HepG2 (cell line): ENCODE results near the gene SPTBN5. TPM values are rescaled to one million over a fixed set of nuclear protein-coding genes. Genes with fewer than 3 reads are reported as not detected.

ENCODE experiments used
- ATAC-seq: fragments of 200-7000 bp; cut with Tn5 transposase; 3 replicates; pipeline ENCODE4 v1.9.1; 2020; ENCODE audit warnings: mild to moderate bottlenecking, moderate library complexity
- BruUV-seq: library from RNA; stranded (reverse); fragments of 400-500 nt; replicated peaks from 2 replicates; lab custom pipeline; 2021; lab: Mats Ljungman, UMichigan
- CTCF ChIA-PET: fragments of 300-600 bp; formaldehyde crosslinking; extraction: SDS; loops from one replicate; lab custom pipeline; 2021; ENCODE audit warnings: low total read pairs, inconsistent platforms, low intra/inter-chr PET ratio; lab: Yijun Ruan, JAX
- POLR2A ChIA-PET: fragments of 350-600 bp; sonication (Branson Sonifier 250); formaldehyde crosslinking; loops from one replicate; lab custom pipeline; 2020; ENCODE audit warnings: antibody characterized with exemption, inconsistent platforms; lab: Yijun Ruan, JAX
- DNase-seq: peaks from one replicate; pipeline ENCODE4 v3.0.0-alpha.2; 2015; ENCODE audit warnings: low spot score
- FAIRE-seq: peaks from 3 replicates; lab custom pipeline; 2011; peaks lifted over from hg19 to GRCh38; lab: Jason Lieb, UNC
- H2AFZ ChIP-seq: one replicate; pipeline ENCODE4 v1.6.1; 2011; ENCODE audit warnings: low read length, inconsistent platforms
- H3K27ac ChIP-seq: fragments of 300-600 bp; 3 replicates; pipeline ENCODE4 v1.8.0; 2011; ENCODE audit warnings: mixed run types, mild to moderate bottlenecking, mixed read lengths, low read length, inconsistent platforms; ENCODE audit not compliant: insufficient read depth; ENCODE audit errors: extremely low read length
- H3K27me3 ChIP-seq, 2 experiments: fragments of 200-600 bp in 1 of 2; 2 replicates in 1 of 2; 3 replicates in 1 of 2; pipeline versions ENCODE4 v1.6.0 to v1.8.0; 2011; ENCODE audit warnings: low read length in 2 of 2, mild to moderate bottlenecking in 2 of 2, moderate library complexity in 2 of 2, inconsistent platforms in 1 of 2; ENCODE audit not compliant: insufficient read depth in 2 of 2, control insufficient read depth in 1 of 2
- H3K36me3 ChIP-seq, 2 experiments: fragments of 200-600 bp in 1 of 2; replicated peaks in 1 of 2; 2 replicates in 1 of 2; 3 replicates in 1 of 2; pipeline versions ENCODE4 v1.5.1 to v1.8.0; 2011; ENCODE audit warnings: low read length in 2 of 2, inconsistent platforms in 1 of 2; ENCODE audit not compliant: insufficient read depth in 2 of 2, control insufficient read depth in 1 of 2
- H3K4me1 ChIP-seq: 2 replicates; pipeline ENCODE4 v1.5.1; 2012; ENCODE audit warnings: low read length, inconsistent platforms; ENCODE audit not compliant: insufficient read depth
- H3K4me2 ChIP-seq: 2 replicates; pipeline ENCODE4 v1.6.0; 2011; ENCODE audit warnings: low read depth, low read length, inconsistent platforms
- H3K4me3 ChIP-seq, 3 experiments: fragments of 200-600 bp in 1 of 3; sonication (generic), shearing (Covaris generic) in 1 of 3; replicated peaks in 1 of 3; 2 replicates each; pipeline ENCODE4 v1.5.1; 2011 to 2016; ENCODE audit warnings: low read length in 3 of 3, inconsistent platforms in 2 of 3, low read depth in 2 of 3, mild to moderate bottlenecking in 2 of 3, control low read depth in 1 of 3, mixed read lengths in 1 of 3; ENCODE audit not compliant: insufficient read depth in 1 of 3
- H3K79me2 ChIP-seq: one replicate; pipeline ENCODE4 v1.6.1; 2011; ENCODE audit warnings: low read length, inconsistent platforms; ENCODE audit not compliant: insufficient read depth
- H3K9ac ChIP-seq: 2 replicates; pipeline ENCODE4 v1.6.0; 2011; ENCODE audit warnings: mild to moderate bottlenecking, low read depth, low read length, inconsistent platforms; ENCODE audit not compliant: insufficient read depth
- H3K9me3 ChIP-seq: 2 replicates; pipeline ENCODE4 v1.5.1; 2012; ENCODE audit warnings: mild to moderate bottlenecking, low read length
- H4K20me1 ChIP-seq: 2 replicates; pipeline ENCODE4 v1.6.0; 2011; ENCODE audit warnings: inconsistent platforms, mild to moderate bottlenecking, low read length, moderate library complexity; ENCODE audit not compliant: insufficient read depth
- BCL6 ChIP-seq: IDR thresholded peaks from 2 replicates; pipeline ENCODE4 v1.6.1; 2016; ENCODE audit warnings: missing genetic modification reagents, missing compliant biosample characterization
- CBX5 ChIP-seq: sonication (generic); formaldehyde crosslinking; IDR thresholded peaks from 2 replicates; pipeline ENCODE4 v1.4.0; 2020; ENCODE audit warnings: missing genetic modification reagents, borderline replicate concordance
- DMAP1 ChIP-seq: IDR thresholded peaks from 2 replicates; pipeline ENCODE4 v1.6.1; 2016
- HES4 ChIP-seq: sonication (generic); formaldehyde crosslinking; IDR thresholded peaks from 2 replicates; pipeline ENCODE4 v1.9.0; 2021; ENCODE audit warnings: mild to moderate bottlenecking, missing genetic modification reagents, borderline replicate concordance
- MAFF ChIP-seq: IDR thresholded peaks from 2 replicates; pipeline ENCODE4 v1.6.1; 2011; ENCODE audit warnings: low read depth, low read length, improper control_type of control experiment
- MEF2D ChIP-seq: sonication (generic); formaldehyde crosslinking; IDR thresholded peaks from 2 replicates; pipeline ENCODE4 v1.5.1; 2020; ENCODE audit warnings: mild to moderate bottlenecking, missing genetic modification reagents
- NCOA5 ChIP-seq: sonication (generic); formaldehyde crosslinking; IDR thresholded peaks from 2 replicates; pipeline ENCODE4 v1.4.0; 2020; ENCODE audit warnings: missing genetic modification reagents
- NFKBIZ ChIP-seq: IDR thresholded peaks from 2 replicates; pipeline ENCODE4 v1.6.1; 2018; ENCODE audit warnings: missing genetic modification reagents, missing compliant biosample characterization
- RFXANK ChIP-seq: IDR thresholded peaks from 2 replicates; pipeline ENCODE4 v1.6.1; 2016
- TAF15 ChIP-seq: fragments of 200-400 bp; formaldehyde crosslinking; IDR thresholded peaks from one replicate; pipeline ENCODE4 v1.6.1; 2018; ENCODE audit warnings: mild to moderate bottlenecking, low read depth, low read length; ENCODE audit not compliant: poor library complexity, severe bottlenecking
- ZNF225 ChIP-seq: sonication (generic); formaldehyde crosslinking; IDR thresholded peaks from 2 replicates; pipeline ENCODE4 v1.4.0; 2020; ENCODE audit warnings: mild to moderate bottlenecking, missing genetic modification reagents
- ZNF83 ChIP-seq: sonication (generic); formaldehyde crosslinking; IDR thresholded peaks from 2 replicates; pipeline ENCODE4 v1.4.0; 2020; ENCODE audit warnings: missing genetic modification reagents, mild to moderate bottlenecking, borderline replicate concordance
- ZNF891 ChIP-seq: sonication (generic); formaldehyde crosslinking; IDR thresholded peaks from 2 replicates; pipeline ENCODE4 v1.5.0; 2020; ENCODE audit warnings: mild to moderate bottlenecking, missing genetic modification reagents
- WGBS: methylation state at CpG from one replicate; pipeline ENCODE4 v1.1.6; 2017; ENCODE audit warnings: low lambda C conversion rate; 5-methylcytosine and 5-hydroxymethylcytosine counted together
- in situ Hi-C: cut with HindIII; loops from 2 replicates; pipeline ENCODE4 v1.10.0; 2017; ENCODE audit warnings: low pct_unique_long_range_greater_than_20kb; ENCODE audit not compliant: extremely low pct_ligation_motif_present
- intact Hi-C: fragments of 100-400 bp; cut with micrococcal nuclease; formaldehyde crosslinking; loops from one replicate; pipeline ENCODE4 v1.10.0; 2022; ENCODE audit not compliant: unreplicated experiment
- polyA plus RNA-seq, 8 experiments: library from polyadenylated mRNA; depleted of rRNA in 3 of 8; stranded (reverse) in 7 of 8; unstranded in 1 of 8; fragments of >200 nt; fragmentation: Illumina TruSeq in 4 of 8; extraction: Trizol in 4 of 8; gene quantifications; 2 replicates each; pipeline versions ENCODE4 v1.2.1 to v1.2.3, GENCODE V29; 2011 to 2016; ENCODE audit warnings: low read depth in 4 of 8, missing spikeins in 1 of 8, mixed read lengths in 1 of 8; ENCODE audit not compliant: insufficient read depth in 1 of 8
- total RNA-seq, 5 experiments: library from RNA; depleted of rRNA; stranded (reverse); fragments of >200 nt; fragmentation: Illumina TruSeq; extraction: Trizol; gene quantifications; 2 replicates each; pipeline ENCODE4 v1.2.3, GENCODE V29; 2016; ENCODE audit warnings: low read depth in 1 of 5
- TF ChIP-seq, protein P1 (sequence below): IDR thresholded peaks from 2 replicates; pipeline ENCODE4 v1.6.1; 2016; ENCODE audit warnings: missing compliant biosample characterization, missing genetic modification reagents, borderline replicate concordance
- TF ChIP-seq, protein P2 (sequence below): sonication (generic); IDR thresholded peaks from 2 replicates; pipeline ENCODE4 v1.6.1; 2016; ENCODE audit warnings: low read depth, borderline replicate concordance
- TF ChIP-seq, protein P3 (sequence below): sonication (generic); formaldehyde crosslinking; IDR thresholded peaks from 2 replicates; pipeline ENCODE4 v1.8.1; 2022; ENCODE audit warnings: low read depth, mild to moderate bottlenecking, missing genetic modification reagents
- TF ChIP-seq, protein P4 (sequence below): sonication (generic); formaldehyde crosslinking; IDR thresholded peaks from 2 replicates; pipeline ENCODE4 v1.8.1; 2022; ENCODE audit warnings: mild to moderate bottlenecking, missing genetic modification reagents
- TF ChIP-seq, protein P5 (sequence below): sonication (generic); formaldehyde crosslinking; IDR thresholded peaks from 2 replicates; pipeline ENCODE4 v1.4.0; 2020; ENCODE audit warnings: missing genetic modification reagents, borderline replicate concordance

The SPTBN5 gene
- total and polyA plus RNA-seq, 2 of the 13 experiments (the other 11 are each of a cell fraction or from before 2014, with no cell fraction given), result 0.01 to 0.07 TPM

DNA sequence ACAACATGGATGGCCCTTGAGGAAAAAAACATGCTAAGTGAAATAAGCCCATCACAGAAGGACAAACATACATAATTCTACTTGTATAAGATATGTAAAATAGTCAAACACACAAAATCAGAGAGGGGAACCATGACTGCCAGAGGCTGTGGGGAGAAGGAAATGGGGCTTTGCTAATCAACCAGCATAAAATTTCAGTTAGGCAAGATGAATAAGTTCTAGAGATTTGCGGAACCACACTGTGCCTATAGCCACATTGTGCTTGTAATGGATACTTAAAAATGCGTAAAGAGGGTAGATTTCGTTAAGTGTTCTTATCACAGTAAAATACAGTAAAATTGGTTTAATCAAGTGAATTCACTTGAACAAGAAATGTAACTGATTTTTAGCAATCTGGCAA is 33.7 kb upstream of the SPTBN5 start:
- H3K9me3 ChIP-seq, result no peaks in the 10 kb centered on the region
- H3K9ac ChIP-seq, result no peak overlapping the region
- 94% methylated on average over 3 of the region's 3 CpGs for WGBS
- ChIA-PET POLR2A (interaction anchor here (1.3 kb wide), 1 partner anchor 45 kb away, joined by 5 read pairs; the partner anchor contains the start of gene EHD4), CTCF (no interaction called here)
- ATAC-seq (no peak), FAIRE-seq (no peak), DNase-seq (no peak)
- no TSS peak for BruUV-seq
- H3K4me3 ChIP-seq, result no peak overlapping the region
- no peaks in the 10 kb centered on the region for H3K79me2 ChIP-seq
- H3K4me1 ChIP-seq, result peaks cover 55% of the 10 kb centered on the region
- peaks cover 8% of the 10 kb centered on the region; the same call in 1 of the 2 replicates for H4K20me1 ChIP-seq
- in situ Hi-C loops (no loop called here), intact Hi-C loops (loop anchor here (5.0 kb wide), 1 partner anchor 45 kb away; the partner anchor contains the start of gene EHD4)
- H3K4me2 ChIP-seq, result peak overlapping the region; percentile 23; the same call in 1 of the 2 replicates
- no peaks in the 10 kb centered on the region for H3K36me3 ChIP-seq
- H3K27me3 ChIP-seq, result no peaks in the 10 kb centered on the region
- H3K27ac ChIP-seq, result no peak overlapping the region
- no peak overlapping the region for H2AFZ ChIP-seq
- TF ChIP-seq ZNF225 (CRISPR knock-in tag) (no peak), DMAP1 (CRISPR knock-in tag) (no peak), BCL6 (no peak), ZNF891 (CRISPR knock-in tag) (no peak), TAF15 (no peak), CBX5 (CRISPR knock-in tag) (no peak), HES4 (CRISPR knock-in tag) (no peak), ZNF83 (no peak), MAFF (no peak), NCOA5 (CRISPR knock-in tag) (no peak), RFXANK (CRISPR knock-in tag) (no peak), NFKBIZ (no peak), MEF2D (CRISPR knock-in tag) (no peak)
- TF ChIP-seq, protein P1, sequence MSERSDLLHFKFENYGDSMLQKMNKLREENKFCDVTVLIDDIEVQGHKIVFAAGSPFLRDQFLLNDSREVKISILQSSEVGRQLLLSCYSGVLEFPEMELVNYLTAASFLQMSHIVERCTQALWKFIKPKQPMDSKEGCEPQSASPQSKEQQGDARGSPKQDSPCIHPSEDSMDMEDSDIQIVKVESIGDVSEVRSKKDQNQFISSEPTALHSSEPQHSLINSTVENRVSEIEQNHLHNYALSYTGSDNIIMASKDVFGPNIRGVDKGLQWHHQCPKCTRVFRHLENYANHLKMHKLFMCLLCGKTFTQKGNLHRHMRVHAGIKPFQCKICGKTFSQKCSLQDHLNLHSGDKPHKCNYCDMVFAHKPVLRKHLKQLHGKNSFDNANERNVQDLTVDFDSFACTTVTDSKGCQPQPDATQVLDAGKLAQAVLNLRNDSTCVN, result no peak
- TF ChIP-seq, protein P2, sequence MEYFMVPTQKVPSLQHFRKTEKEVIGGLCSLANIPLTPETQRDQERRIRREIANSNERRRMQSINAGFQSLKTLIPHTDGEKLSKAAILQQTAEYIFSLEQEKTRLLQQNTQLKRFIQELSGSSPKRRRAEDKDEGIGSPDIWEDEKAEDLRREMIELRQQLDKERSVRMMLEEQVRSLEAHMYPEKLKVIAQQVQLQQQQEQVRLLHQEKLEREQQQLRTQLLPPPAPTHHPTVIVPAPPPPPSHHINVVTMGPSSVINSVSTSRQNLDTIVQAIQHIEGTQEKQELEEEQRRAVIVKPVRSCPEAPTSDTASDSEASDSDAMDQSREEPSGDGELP, result no peak
- TF ChIP-seq, protein P3, sequence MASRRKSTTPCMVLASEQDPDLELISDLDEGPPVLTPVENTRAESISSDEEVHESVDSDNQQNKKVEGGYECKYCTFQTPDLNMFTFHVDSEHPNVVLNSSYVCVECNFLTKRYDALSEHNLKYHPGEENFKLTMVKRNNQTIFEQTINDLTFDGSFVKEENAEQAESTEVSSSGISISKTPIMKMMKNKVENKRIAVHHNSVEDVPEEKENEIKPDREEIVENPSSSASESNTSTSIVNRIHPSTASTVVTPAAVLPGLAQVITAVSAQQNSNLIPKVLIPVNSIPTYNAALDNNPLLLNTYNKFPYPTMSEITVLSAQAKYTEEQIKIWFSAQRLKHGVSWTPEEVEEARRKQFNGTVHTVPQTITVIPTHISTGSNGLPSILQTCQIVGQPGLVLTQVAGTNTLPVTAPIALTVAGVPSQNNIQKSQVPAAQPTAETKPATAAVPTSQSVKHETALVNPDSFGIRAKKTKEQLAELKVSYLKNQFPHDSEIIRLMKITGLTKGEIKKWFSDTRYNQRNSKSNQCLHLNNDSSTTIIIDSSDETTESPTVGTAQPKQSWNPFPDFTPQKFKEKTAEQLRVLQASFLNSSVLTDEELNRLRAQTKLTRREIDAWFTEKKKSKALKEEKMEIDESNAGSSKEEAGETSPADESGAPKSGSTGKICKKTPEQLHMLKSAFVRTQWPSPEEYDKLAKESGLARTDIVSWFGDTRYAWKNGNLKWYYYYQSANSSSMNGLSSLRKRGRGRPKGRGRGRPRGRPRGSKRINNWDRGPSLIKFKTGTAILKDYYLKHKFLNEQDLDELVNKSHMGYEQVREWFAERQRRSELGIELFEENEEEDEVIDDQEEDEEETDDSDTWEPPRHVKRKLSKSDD (CRISPR knock-in tag), result no peak
- TF ChIP-seq, protein P4, sequence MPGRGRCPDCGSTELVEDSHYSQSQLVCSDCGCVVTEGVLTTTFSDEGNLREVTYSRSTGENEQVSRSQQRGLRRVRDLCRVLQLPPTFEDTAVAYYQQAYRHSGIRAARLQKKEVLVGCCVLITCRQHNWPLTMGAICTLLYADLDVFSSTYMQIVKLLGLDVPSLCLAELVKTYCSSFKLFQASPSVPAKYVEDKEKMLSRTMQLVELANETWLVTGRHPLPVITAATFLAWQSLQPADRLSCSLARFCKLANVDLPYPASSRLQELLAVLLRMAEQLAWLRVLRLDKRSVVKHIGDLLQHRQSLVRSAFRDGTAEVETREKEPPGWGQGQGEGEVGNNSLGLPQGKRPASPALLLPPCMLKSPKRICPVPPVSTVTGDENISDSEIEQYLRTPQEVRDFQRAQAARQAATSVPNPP (CRISPR knock-in tag), result no peak
- TF ChIP-seq, protein P5, sequence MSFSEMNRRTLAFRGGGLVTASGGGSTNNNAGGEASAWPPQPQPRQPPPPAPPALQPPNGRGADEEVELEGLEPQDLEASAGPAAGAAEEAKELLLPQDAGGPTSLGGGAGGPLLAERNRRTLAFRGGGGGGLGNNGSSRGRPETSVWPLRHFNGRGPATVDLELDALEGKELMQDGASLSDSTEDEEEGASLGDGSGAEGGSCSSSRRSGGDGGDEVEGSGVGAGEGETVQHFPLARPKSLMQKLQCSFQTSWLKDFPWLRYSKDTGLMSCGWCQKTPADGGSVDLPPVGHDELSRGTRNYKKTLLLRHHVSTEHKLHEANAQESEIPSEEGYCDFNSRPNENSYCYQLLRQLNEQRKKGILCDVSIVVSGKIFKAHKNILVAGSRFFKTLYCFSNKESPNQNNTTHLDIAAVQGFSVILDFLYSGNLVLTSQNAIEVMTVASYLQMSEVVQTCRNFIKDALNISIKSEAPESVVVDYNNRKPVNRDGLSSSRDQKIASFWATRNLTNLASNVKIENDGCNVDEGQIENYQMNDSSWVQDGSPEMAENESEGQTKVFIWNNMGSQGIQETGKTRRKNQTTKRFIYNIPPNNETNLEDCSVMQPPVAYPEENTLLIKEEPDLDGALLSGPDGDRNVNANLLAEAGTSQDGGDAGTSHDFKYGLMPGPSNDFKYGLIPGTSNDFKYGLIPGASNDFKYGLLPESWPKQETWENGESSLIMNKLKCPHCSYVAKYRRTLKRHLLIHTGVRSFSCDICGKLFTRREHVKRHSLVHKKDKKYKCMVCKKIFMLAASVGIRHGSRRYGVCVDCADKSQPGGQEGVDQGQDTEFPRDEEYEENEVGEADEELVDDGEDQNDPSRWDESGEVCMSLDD, result no peak
